Calu3 (cell line): ENCODE data around the gene ALKBH4. TPM values are rescaled to one million over a fixed set of nuclear protein-coding genes. Genes with fewer than 3 reads are reported as not detected.

Source experiments
- BruUV-seq: library from RNA; stranded (reverse); fragments of 400-500 nt; replicated peaks from 2 replicates; lab custom pipeline; 2021; lab: Mats Ljungman, UMichigan
- CTCF ChIA-PET: fragments of 300-600 bp; sonication (Branson Sonifier 250); formaldehyde crosslinking; loops from one replicate; lab custom pipeline; 2022; ENCODE audit warnings: antibody characterized with exemption; lab: Charles Lee
- DNase-seq: peaks from one replicate; pipeline ENCODE4 v3.0.0; 2022
- H3K27ac Mint-ChIP-seq: one replicate; pipeline ENCODE4 v1.8.0; 2022; ENCODE audit warnings: mixed read lengths; ENCODE audit not compliant: unreplicated experiment
- H3K27me3 Mint-ChIP-seq: one replicate; pipeline ENCODE4 v1.8.0; 2022; ENCODE audit warnings: mixed read lengths; ENCODE audit not compliant: unreplicated experiment
- H3K36me3 Mint-ChIP-seq: one replicate; pipeline ENCODE4 v1.8.0; 2022; ENCODE audit warnings: mild to moderate bottlenecking, moderate library complexity, mixed read lengths; ENCODE audit not compliant: insufficient read depth, unreplicated experiment
- H3K4me1 Mint-ChIP-seq: one replicate; pipeline ENCODE4 v1.8.0; 2022; ENCODE audit warnings: mild to moderate bottlenecking, low read depth, mixed read lengths; ENCODE audit not compliant: unreplicated experiment
- H3K4me3 Mint-ChIP-seq: one replicate; pipeline ENCODE4 v1.8.0; 2022; ENCODE audit warnings: mild to moderate bottlenecking, low read depth, moderate library complexity, mixed read lengths; ENCODE audit not compliant: unreplicated experiment
- H3K9me3 Mint-ChIP-seq: one replicate; pipeline ENCODE4 v1.8.0; 2022; ENCODE audit warnings: low read depth, mixed read lengths; ENCODE audit not compliant: unreplicated experiment
- intact Hi-C: fragments of 100-400 bp; cut with micrococcal nuclease; formaldehyde crosslinking; loops from one replicate; pipeline ENCODE4 v1.10.0; 2022; ENCODE audit not compliant: unreplicated experiment
- total RNA-seq: library from RNA; stranded (reverse); gene quantifications from 2 replicates; pipeline ENCODE4 v1.2.3, GENCODE V29; 2022
- TF ChIP-seq, protein P1 (sequence below): fragments of 200-600 bp; IDR thresholded peaks from one replicate; pipeline ENCODE4 v1.8.0; 2022; ENCODE audit warnings: antibody characterized with exemption; ENCODE audit not compliant: unreplicated experiment

ALKBH4 gene
- total RNA-seq, 1 experiment from 2014 or later, result 5.4 TPM

DNA sequence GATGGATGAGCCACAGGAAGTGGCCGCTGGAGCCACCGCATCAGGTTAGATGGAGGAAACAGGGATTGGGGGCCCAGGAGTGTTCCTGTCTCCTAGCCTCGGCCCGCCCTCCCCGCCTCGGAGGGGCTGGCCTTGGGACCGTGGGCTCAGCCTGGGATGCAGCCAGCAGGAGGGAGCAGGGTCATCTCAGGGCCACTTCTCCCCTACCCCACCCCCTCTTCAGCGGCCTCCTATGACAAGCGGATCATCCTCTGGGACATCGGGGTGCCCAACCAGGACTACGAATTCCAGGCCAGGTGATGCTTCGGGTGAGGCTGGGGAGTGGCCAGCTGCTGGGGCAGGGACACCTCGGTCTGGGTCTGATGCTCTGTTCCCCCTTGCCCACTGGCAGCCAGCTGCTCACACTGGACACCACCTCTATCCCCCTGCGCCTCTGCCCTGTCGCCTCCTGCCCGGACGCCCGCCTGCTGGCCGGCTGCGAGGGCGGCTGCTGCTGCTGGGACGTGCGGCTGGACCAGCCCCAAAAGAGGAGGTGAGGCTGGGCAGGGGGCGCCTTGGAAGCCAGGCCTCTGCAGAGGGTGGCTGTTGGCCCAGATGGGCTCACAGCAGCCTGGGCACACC is 4.8 kb upstream of the ALKBH4 start:
- peaks cover 28% of the 10 kb centered on the region for H3K36me3 Mint-ChIP-seq
- no peak for DNase-seq
- no peak overlapping the region for H3K4me3 Mint-ChIP-seq
- H3K27ac Mint-ChIP-seq, result peak overlapping the region; percentile 42
- TF ChIP-seq, protein P1, sequence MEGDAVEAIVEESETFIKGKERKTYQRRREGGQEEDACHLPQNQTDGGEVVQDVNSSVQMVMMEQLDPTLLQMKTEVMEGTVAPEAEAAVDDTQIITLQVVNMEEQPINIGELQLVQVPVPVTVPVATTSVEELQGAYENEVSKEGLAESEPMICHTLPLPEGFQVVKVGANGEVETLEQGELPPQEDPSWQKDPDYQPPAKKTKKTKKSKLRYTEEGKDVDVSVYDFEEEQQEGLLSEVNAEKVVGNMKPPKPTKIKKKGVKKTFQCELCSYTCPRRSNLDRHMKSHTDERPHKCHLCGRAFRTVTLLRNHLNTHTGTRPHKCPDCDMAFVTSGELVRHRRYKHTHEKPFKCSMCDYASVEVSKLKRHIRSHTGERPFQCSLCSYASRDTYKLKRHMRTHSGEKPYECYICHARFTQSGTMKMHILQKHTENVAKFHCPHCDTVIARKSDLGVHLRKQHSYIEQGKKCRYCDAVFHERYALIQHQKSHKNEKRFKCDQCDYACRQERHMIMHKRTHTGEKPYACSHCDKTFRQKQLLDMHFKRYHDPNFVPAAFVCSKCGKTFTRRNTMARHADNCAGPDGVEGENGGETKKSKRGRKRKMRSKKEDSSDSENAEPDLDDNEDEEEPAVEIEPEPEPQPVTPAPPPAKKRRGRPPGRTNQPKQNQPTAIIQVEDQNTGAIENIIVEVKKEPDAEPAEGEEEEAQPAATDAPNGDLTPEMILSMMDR, result no peak
- H3K4me1 Mint-ChIP-seq, result no peaks in the 10 kb centered on the region
- H3K27me3 Mint-ChIP-seq, result no peaks in the 10 kb centered on the region
- CTCF ChIA-PET, result no interaction called here
- intact Hi-C loops, result no loop called here
- BruUV-seq, result no TSS peak
- H3K9me3 Mint-ChIP-seq, result no peaks in the 10 kb centered on the region

DNA sequence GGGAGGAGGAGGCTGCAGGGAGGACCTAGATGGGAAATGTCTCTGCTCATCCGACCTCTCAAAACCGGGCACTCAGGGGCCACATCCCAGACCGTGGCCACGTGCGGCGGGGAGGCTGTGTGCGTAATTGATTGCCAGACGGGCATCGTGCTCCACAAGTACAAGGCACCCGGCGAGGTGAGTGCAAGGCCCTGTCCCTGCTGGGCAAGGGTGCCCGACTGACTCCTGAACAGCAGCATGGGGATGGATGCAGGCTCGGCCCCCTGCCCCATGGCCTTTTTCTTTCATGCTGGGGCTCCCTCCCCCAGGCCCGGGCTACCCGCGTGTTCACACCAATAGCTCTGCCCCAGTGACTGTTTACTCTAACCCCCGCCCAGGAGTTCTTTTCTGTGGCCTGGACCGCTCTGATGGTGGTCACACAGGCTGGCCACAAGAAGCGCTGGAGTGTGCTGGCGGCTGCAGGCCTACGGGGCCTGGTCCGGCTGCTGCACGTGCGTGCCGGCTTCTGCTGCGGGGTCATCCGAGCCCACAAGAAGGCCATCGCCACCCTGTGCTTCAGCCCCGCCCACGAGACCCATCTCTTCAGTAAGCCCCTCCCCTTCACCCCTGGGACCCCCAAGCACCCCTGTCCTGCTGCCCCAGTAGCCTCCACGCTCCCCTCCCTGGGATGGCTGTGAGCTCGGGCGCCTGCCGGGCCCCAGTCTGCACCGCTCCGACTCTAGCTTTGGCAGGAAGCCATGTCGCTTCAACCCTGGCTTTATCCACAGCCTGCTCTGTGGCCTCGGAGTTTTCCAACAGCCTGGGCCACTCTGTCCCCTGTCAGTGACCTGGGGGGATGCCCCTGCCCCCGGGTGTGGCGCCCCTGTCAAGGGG is 4.1 kb upstream of the ALKBH4 start:
- DNase-seq, result no peak
- intact Hi-C loops, result no loop called here
- peak overlapping the region; percentile 42 for H3K27ac Mint-ChIP-seq
- H3K4me3 Mint-ChIP-seq, result no peak overlapping the region
- BruUV-seq, result no TSS peak
- CTCF ChIA-PET, result no interaction called here
- TF ChIP-seq, protein P1, result no peak
- no peaks in the 10 kb centered on the region for H3K27me3 Mint-ChIP-seq
- peaks cover 6% of the 10 kb centered on the region for H3K4me1 Mint-ChIP-seq
- no peaks in the 10 kb centered on the region for H3K9me3 Mint-ChIP-seq
- H3K36me3 Mint-ChIP-seq, result peaks cover 36% of the 10 kb centered on the region

DNA sequence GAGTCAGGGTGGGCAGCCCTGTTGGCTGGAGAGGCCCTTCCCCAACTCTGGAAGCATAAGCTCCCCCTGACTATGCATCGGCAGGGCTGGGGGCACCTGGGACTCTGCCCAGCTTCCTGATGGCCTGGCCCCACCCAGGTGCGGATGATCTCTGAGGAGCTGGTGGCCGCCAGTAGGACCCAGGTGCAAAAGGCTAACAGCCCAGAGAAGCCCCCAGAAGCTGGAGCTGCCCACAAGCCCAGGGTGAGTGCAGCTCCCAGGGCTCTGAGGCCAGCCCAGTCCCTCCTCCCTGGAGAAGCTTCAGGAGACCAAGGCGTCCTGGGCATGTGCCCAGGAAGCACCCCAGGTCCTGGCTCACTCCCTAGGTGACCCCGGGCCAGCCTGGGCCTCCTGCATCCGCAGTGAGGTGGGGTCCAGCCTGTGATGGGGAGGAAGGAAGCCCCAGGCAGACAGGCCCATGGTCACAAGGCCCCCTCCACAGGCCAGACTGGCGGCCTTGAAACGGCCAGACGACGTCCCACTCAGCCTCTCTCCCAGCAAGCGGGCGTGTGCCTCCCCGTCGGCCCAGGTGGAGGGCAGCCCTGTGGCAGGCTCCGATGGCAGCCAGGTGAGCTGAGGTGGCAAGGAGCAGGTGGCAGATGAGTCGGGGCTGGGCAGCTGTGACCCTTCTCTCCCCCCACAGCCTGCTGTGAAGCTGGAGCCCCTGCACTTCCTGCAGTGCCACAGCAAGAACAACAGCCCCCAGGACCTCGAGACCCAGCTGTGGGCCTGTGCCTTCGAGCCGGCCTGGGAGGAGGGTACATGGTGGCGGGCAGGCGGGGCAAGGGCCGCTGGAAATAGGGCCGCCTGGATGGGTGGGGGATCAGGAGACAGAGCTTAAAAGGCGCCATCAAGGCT is 3.2 kb upstream of the ALKBH4 start:
- H3K4me3 Mint-ChIP-seq, result no peak overlapping the region
- H3K27me3 Mint-ChIP-seq, result no peaks in the 10 kb centered on the region
- peaks cover 9% of the 10 kb centered on the region for H3K4me1 Mint-ChIP-seq
- no peaks in the 10 kb centered on the region for H3K9me3 Mint-ChIP-seq
- CTCF ChIA-PET, result interaction anchor here (0.6 kb wide), 2 partner anchors 12 to 131 kb away, joined by 3 read pairs; no protein-coding TSS in a partner anchor
- TF ChIP-seq, protein P1, result no peak
- no peak overlapping the region for H3K27ac Mint-ChIP-seq
- no TSS peak for BruUV-seq
- intact Hi-C loops, result no loop called here
- H3K36me3 Mint-ChIP-seq, result peaks cover 38% of the 10 kb centered on the region
- DNase-seq, result no peak

DNA sequence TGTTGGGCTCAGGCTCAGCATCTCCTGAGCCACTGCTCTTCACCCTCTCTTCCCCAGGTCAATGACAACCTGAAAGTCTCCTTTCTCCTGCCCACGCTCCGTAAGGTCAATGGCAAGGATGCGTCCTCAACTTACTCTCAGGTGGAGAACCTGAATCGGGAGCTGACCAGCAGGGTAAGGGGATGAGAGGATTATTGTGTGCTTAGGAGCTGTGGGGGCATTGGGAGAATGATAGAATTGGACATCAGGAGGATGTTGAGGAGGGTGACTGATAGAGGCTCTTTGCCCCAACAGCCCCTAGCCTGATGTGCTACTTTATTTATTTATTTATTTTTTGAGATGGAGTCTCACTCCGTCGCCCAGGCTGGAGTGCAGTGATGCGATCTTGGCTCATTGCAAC is 1.4 kb upstream of the ALKBH4 start:
- Mint-ChIP-seq H3K4me1 (peaks cover 9% of the 10 kb centered on the region), H3K36me3 (peaks cover 45% of the 10 kb centered on the region), H3K9me3 (no peaks in the 10 kb centered on the region), H3K4me3 (peak overlapping the region; percentile 84), H3K27ac (no peak overlapping the region), H3K27me3 (no peaks in the 10 kb centered on the region)
- BruUV-seq, result no TSS peak
- TF ChIP-seq, protein P1, result no peak
- CTCF ChIA-PET, result no interaction called here
- DNase-seq, result no peak
- intact Hi-C loops, result no loop called here
